ENCODE data around the gene RNU5B-1. TPM values are rescaled to one million over a fixed set of nuclear protein-coding genes. Genes with fewer than 3 reads are reported as not detected.

Gene RNU5B-1
- total RNA-seq, result not detected in 2 replicates

DNA sequence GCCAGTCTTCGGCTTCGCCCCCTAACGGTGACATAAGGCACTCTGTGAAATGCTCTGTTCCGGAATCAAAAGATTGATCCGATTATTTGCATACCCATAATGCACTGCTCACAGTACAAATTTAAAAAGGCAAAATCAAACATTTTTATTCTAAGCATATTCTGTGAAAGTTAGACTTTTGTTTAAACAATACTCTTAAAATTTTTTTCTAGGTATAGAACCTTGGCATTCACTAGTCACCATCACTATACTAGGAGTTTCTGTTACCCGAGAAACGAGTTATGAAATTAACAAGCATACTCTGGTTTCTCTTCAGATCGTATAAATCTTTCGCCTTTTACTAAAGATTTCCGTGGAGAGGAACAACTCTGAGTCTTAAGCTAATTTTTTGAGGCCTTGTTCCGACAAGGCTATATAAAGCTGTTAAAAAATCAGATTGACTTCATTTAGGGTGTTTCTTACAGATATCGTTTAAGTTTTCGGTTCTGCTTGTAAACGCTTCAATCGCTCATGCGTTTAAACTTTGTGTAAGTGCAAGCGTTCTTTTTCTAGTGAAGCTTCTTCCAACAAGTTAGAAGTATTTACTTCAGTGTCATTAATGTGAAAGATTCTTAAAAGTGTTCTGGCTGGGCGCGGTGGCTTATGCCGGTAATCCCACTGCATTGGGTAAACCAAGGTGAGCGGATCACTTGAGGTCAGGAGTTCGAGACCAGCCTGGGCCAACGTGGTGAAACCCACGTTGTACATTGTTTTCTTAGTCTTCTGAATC, at the start of gene RNU5B-1:
RNU5B-1 (plus strand) TSS at position 297 of the 769 bp plus-strand sequence.

DNA sequence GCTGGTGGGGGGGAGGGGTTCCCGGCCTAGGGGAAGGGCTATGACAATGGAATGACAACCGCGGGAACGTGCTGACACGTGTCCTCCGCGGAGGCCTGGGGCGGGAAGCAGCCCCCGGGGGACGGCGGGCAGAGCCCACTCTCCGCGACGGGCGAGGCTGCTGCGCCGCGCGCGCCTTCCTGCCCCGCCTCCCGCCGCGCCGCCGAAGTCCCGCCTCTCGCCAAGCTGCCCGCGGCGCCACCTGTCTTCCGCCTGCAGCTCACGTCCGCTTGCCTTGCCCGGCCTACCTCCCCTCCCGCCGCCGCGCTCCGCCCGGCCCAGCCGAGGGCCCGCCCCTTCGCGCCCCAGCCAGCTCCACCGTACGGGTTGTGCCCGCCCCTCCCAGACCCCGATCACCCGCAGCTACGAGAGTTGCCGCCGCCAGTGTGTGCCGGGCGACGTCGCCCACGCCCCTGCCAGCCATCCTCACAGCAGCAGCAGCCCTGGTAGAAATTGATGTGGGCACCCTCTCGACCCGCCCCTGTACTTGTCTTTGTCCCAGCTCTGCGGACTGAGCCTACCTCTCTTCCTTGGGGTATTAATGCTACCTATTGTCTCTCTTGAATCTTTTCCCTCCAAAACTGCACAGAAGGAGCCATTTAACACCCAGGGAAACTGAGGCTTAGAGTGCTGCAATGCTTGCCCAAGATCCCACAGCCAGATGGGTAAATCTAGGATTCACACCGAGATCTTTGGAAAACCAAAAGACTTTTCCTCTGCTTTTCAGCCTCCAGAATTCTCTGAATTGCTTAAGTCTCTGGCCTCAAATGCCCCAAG, 17.6 kb upstream of the RNU5B-1 start, which contains the start of gene PARP16:
PARP16 (minus strand) TSS at position 180 of the 816 bp plus-strand sequence. CDS start 457 bp downstream, outside the sequence.

Other genes with a start within 250 kb of the RNU5B-1 start
- gene RASL12, start 236.7 kb upstream of the RNU5B-1 start, total RNA-seq, result 1.1 TPM in 1 of 2 replicates, not detected in the other
- not detected in 2 replicates for gene KBTBD13, start 227.9 kb upstream of the RNU5B-1 start, total RNA-seq
- gene UBAP1L, start 189.5 kb upstream of the RNU5B-1 start, total RNA-seq, result 0.38 and 0.47 TPM in 2 replicates
- 16.2 and 23.4 TPM in 2 replicates for gene PDCD7, start 170.9 kb upstream of the RNU5B-1 start, total RNA-seq
- 19.1 and 19.2 TPM in 2 replicates for gene CLPX, start 119.3 kb upstream of the RNU5B-1 start, total RNA-seq
- gene CILP, start 93.2 kb upstream of the RNU5B-1 start, total RNA-seq, result not detected in 2 replicates
- gene PARP16, start 17.8 kb upstream of the RNU5B-1 start, total RNA-seq, result 4.0 and 6.9 TPM in 2 replicates
- gene RNU5A-1, start 8.6 kb upstream of the RNU5B-1 start, total RNA-seq, result not detected in 2 replicates
- not detected in 2 replicates for gene IGDCC3, start 73.3 kb downstream of the RNU5B-1 start, total RNA-seq
- gene IGDCC4, start 118.3 kb downstream of the RNU5B-1 start, total RNA-seq, result 0.16 and 0.19 TPM in 2 replicates
- 14.6 and 20.5 TPM in 2 replicates for gene DPP8, start 213.0 kb downstream of the RNU5B-1 start, total RNA-seq
- gene HACD3, start 225.8 kb downstream of the RNU5B-1 start, total RNA-seq, result 58.7 and 65.2 TPM in 2 replicates

All from hair follicular keratinocyte (primary cell).